ENCODE measurements around the gene CDO1. TPM values are rescaled to one million over a fixed set of nuclear protein-coding genes. Genes with fewer than 3 reads are reported as not detected.

CDO1 gene
- total and polyA plus RNA-seq, 4 donors = 2.9 to 31.7 (median 4.8) TPM

- no peak for DNase-seq
- WGBS, 2 donors = 89 to 92% methylated on average over 2 of the region's 2 CpGs
- no peak for ATAC-seq (ENCODE audit: insufficient read depth, low FRiP score)
- H3K27ac ChIP-seq (ENCODE audit: low read depth in 1 of 2, low read length in 1 of 2) = no peak overlapping the region
- H3K36me3 ChIP-seq (ENCODE audit: control insufficient read depth in 4 of 4, insufficient read depth in 4 of 4, low read length in 4 of 4) = peaks cover 0 to 14% (median 0%) of the 10 kb centered on the region in 4 donors
- no peak overlapping the region for H3K9ac ChIP-seq (ENCODE audit: insufficient read depth in 1 of 2, low read length in 2 of 2)
- TF ChIP-seq CTCF (IDR thresholded peaks at IDR 0.05; ENCODE audit: control extremely low read depth, extremely low read depth) = no peak
- no peak overlapping the region for H3K4me3 ChIP-seq
- H3K27me3 ChIP-seq (ENCODE audit: control insufficient read depth in 3 of 3, insufficient read depth in 3 of 3, low read length in 2 of 3) = no peaks in the 10 kb centered on the region
- H3K9me3 ChIP-seq (ENCODE audit: control insufficient read depth in 4 of 4, insufficient read depth in 3 of 4, low read length in 3 of 4) = no peaks in the 10 kb centered on the region
- H3K4me1 ChIP-seq (ENCODE audit: control insufficient read depth in 5 of 5, insufficient read depth in 5 of 5, low read length in 5 of 5) = peaks cover 0 to 3% (median 0%) of the 10 kb centered on the region in 5 donors
Measured at GRCh38 chr5:115801152-115801551, 15.3 kb downstream of the CDO1 start.

GRCh38 chr5:115800108-115800507, 16.4 kb downstream of the CDO1 start:
- Histone ChIP-seq H3K9ac (ENCODE audit: insufficient read depth in 1 of 2, low read length in 2 of 2) (no peak overlapping the region), H3K4me1 (ENCODE audit: control insufficient read depth in 5 of 5, insufficient read depth in 5 of 5, low read length in 5 of 5) (peaks cover 0 to 3% (median 0%) of the 10 kb centered on the region in 5 donors), H3K27me3 (ENCODE audit: control insufficient read depth in 3 of 3, insufficient read depth in 3 of 3, low read length in 2 of 3) (no peaks in the 10 kb centered on the region), H3K36me3 (ENCODE audit: control insufficient read depth in 4 of 4, insufficient read depth in 4 of 4, low read length in 4 of 4) (peaks cover 0 to 8% (median 0%) of the 10 kb centered on the region in 4 donors), H3K9me3 (ENCODE audit: control insufficient read depth in 4 of 4, insufficient read depth in 3 of 4, low read length in 3 of 4) (no peaks in the 10 kb centered on the region), H3K27ac (ENCODE audit: low read depth in 1 of 2, low read length in 1 of 2) (no peak overlapping the region), H3K4me3 (no peak overlapping the region)
- WGBS, 2 donors = 63 to 79% methylated on average over 2 of the region's 2 CpGs
- DNase-seq (peak in 1 of 3 donors; percentile 21), ATAC-seq (ENCODE audit: insufficient read depth, low FRiP score) (no peak)
- TF ChIP-seq CTCF (IDR thresholded peaks at IDR 0.05; ENCODE audit: control extremely low read depth, extremely low read depth) = no peak

- 59 to 80% methylated on average over 2 of the region's 2 CpGs for whole genome bisulfite sequencing, 2 donors
- DNase-seq = no peak
Measured at GRCh38 chr5:115798252-115798651, 18.2 kb downstream of the CDO1 start.

More at GRCh38 chr5:115798252-115798651, 18.2 kb downstream of the CDO1 start:
- no peak for TF ChIP-seq CTCF (IDR thresholded peaks at IDR 0.05; ENCODE audit: control extremely low read depth, extremely low read depth)
- Histone ChIP-seq H3K36me3 (ENCODE audit: control insufficient read depth in 4 of 4, insufficient read depth in 4 of 4, low read length in 4 of 4) (peaks cover 0 to 3% (median 0%) of the 10 kb centered on the region in 4 donors), H3K4me3 (no peak overlapping the region), H3K4me1 (ENCODE audit: control insufficient read depth in 5 of 5, insufficient read depth in 5 of 5, low read length in 5 of 5) (peaks cover 0 to 3% (median 0%) of the 10 kb centered on the region in 5 donors), H3K9me3 (ENCODE audit: control insufficient read depth in 4 of 4, insufficient read depth in 3 of 4, low read length in 3 of 4) (no peaks in the 10 kb centered on the region), H3K27ac (ENCODE audit: low read depth in 1 of 2, low read length in 1 of 2) (no peak overlapping the region), H3K9ac (ENCODE audit: insufficient read depth in 1 of 2, low read length in 2 of 2) (no peak overlapping the region), H3K27me3 (ENCODE audit: control insufficient read depth in 3 of 3, insufficient read depth in 3 of 3, low read length in 2 of 3) (no peaks in the 10 kb centered on the region)
- ATAC-seq (ENCODE audit: insufficient read depth, low FRiP score) = no peak

All from lung (tissue), 12 donors.